Memory B cell (primary cell): ENCODE results near the gene GRM5.

ENCODE experiments used
- ATAC-seq: fragments of 150-1000 bp; cut with Tn5 transposase; 2 replicates; pipeline ENCODE4 v1.10.0; 2021; ENCODE audit warnings: low read depth, mild to moderate bottlenecking, moderate library complexity
- DNase-seq, 2 donors: peaks; one replicate each; pipeline ENCODE4 v3.0.0; 2022; ENCODE audit warnings: low spot score in 2 of 2
- H3K27ac Mint-ChIP-seq: one replicate; pipeline ENCODE4 v1.8.0; 2022; ENCODE audit warnings: mild to moderate bottlenecking, moderate library complexity, mixed read lengths
- H3K27me3 Mint-ChIP-seq: one replicate; pipeline ENCODE4 v1.8.0; 2022; ENCODE audit warnings: mixed read lengths
- H3K36me3 Mint-ChIP-seq: one replicate; pipeline ENCODE4 v1.8.0; 2022; ENCODE audit warnings: mild to moderate bottlenecking, mixed read lengths
- H3K4me1 Mint-ChIP-seq: one replicate; pipeline ENCODE4 v1.8.0; 2022; ENCODE audit warnings: mixed read lengths
- H3K4me3 Mint-ChIP-seq: one replicate; pipeline ENCODE4 v1.8.0; 2022; ENCODE audit warnings: mild to moderate bottlenecking, moderate library complexity, mixed read lengths
- H3K9me3 Mint-ChIP-seq: one replicate; pipeline ENCODE4 v1.8.0; 2022; ENCODE audit warnings: mixed read lengths

Gene GRM5

GRCh38 chr11:88619656-88620385, 446.0 kb downstream of the GRM5 start:
- DNase-seq (no peak), ATAC-seq (no peak)
- no peaks in the 10 kb centered on the region for H3K4me1 Mint-ChIP-seq
- no peaks in the 10 kb centered on the region for H3K36me3 Mint-ChIP-seq
- H3K27ac Mint-ChIP-seq = no peak overlapping the region
- H3K27me3 Mint-ChIP-seq = no peaks in the 10 kb centered on the region
- H3K9me3 Mint-ChIP-seq = no peaks in the 10 kb centered on the region
- H3K4me3 Mint-ChIP-seq = no peak overlapping the region

- Mint-ChIP-seq H3K9me3 (no peaks in the 10 kb centered on the region), H3K27me3 (no peaks in the 10 kb centered on the region), H3K36me3 (no peaks in the 10 kb centered on the region), H3K27ac (no peak overlapping the region), H3K4me3 (no peak overlapping the region), H3K4me1 (no peaks in the 10 kb centered on the region)
- no peak for DNase-seq
- ATAC-seq = no peak
Observed at GRCh38 chr11:88619071-88619425, 446.7 kb downstream of the GRM5 start.

- Mint-ChIP-seq H3K27me3 (no peaks in the 10 kb centered on the region), H3K9me3 (no peaks in the 10 kb centered on the region), H3K4me1 (no peaks in the 10 kb centered on the region), H3K4me3 (no peak overlapping the region), H3K36me3 (no peaks in the 10 kb centered on the region), H3K27ac (no peak overlapping the region)
- ATAC-seq = no peak
- no peak for DNase-seq
Observed at GRCh38 chr11:88618327-88619070, 447.3 kb downstream of the GRM5 start.

GRCh38 chr11:88617226-88617625, 448.6 kb downstream of the GRM5 start:
- no peak for ATAC-seq
- DNase-seq = no peak
- H3K9me3 Mint-ChIP-seq = no peaks in the 10 kb centered on the region
- H3K27me3 Mint-ChIP-seq = no peaks in the 10 kb centered on the region
- H3K4me3 Mint-ChIP-seq = no peak overlapping the region
- H3K27ac Mint-ChIP-seq = no peak overlapping the region
- H3K4me1 Mint-ChIP-seq = no peaks in the 10 kb centered on the region
- no peaks in the 10 kb centered on the region for H3K36me3 Mint-ChIP-seq

- no peak overlapping the region for H3K4me3 Mint-ChIP-seq
- H3K27ac Mint-ChIP-seq = no peak overlapping the region
- ATAC-seq (no peak), DNase-seq (no peak)
- no peaks in the 10 kb centered on the region for H3K36me3 Mint-ChIP-seq
- peaks cover 2% of the 10 kb centered on the region for H3K27me3 Mint-ChIP-seq
- H3K4me1 Mint-ChIP-seq = no peaks in the 10 kb centered on the region
- H3K9me3 Mint-ChIP-seq = peaks cover 6% of the 10 kb centered on the region
Observed at GRCh38 chr11:88604260-88604659, 461.5 kb downstream of the GRM5 start.

GRCh38 chr11:88603091-88603867, 462.5 kb downstream of the GRM5 start:
- H3K27ac Mint-ChIP-seq = no peak overlapping the region
- ATAC-seq (no peak), DNase-seq (no peak)
- no peak overlapping the region for H3K4me3 Mint-ChIP-seq
- no peaks in the 10 kb centered on the region for H3K4me1 Mint-ChIP-seq
- peaks cover 2% of the 10 kb centered on the region for H3K27me3 Mint-ChIP-seq
- H3K9me3 Mint-ChIP-seq = peaks cover 4% of the 10 kb centered on the region
- no peaks in the 10 kb centered on the region for H3K36me3 Mint-ChIP-seq

GRCh38 chr11:88597387-88597786, 468.4 kb downstream of the GRM5 start:
- Mint-ChIP-seq H3K27me3 (peaks cover 2% of the 10 kb centered on the region), H3K9me3 (peaks cover 2% of the 10 kb centered on the region), H3K27ac (no peak overlapping the region), H3K4me1 (no peaks in the 10 kb centered on the region), H3K4me3 (no peak overlapping the region), H3K36me3 (no peaks in the 10 kb centered on the region)
- ATAC-seq (no peak), DNase-seq (no peak)

- ATAC-seq (no peak), DNase-seq (no peak)
- Mint-ChIP-seq H3K4me1 (no peaks in the 10 kb centered on the region), H3K27ac (no peak overlapping the region), H3K4me3 (no peak overlapping the region), H3K36me3 (no peaks in the 10 kb centered on the region), H3K9me3 (peaks cover 2% of the 10 kb centered on the region), H3K27me3 (peaks cover 2% of the 10 kb centered on the region)
Observed at GRCh38 chr11:88596786-88597185, 469.0 kb downstream of the GRM5 start.

GRCh38 chr11:88594274-88594950, 471.4 kb downstream of the GRM5 start:
- H3K4me3 Mint-ChIP-seq = no peak overlapping the region

GRCh38 chr11:88590361-88590760, 475.4 kb downstream of the GRM5 start:
- DNase-seq = no peak
- no peaks in the 10 kb centered on the region for H3K36me3 Mint-ChIP-seq

More at GRCh38 chr11:88594274-88594950, 471.4 kb downstream of the GRM5 start:
- ATAC-seq (no peak), DNase-seq (no peak)
- Mint-ChIP-seq H3K27ac (no peak overlapping the region), H3K27me3 (no peaks in the 10 kb centered on the region), H3K4me1 (no peaks in the 10 kb centered on the region), H3K36me3 (no peaks in the 10 kb centered on the region), H3K9me3 (no peaks in the 10 kb centered on the region)

GRCh38 chr11:88583251-88583650, 482.5 kb downstream of the GRM5 start:
- DNase-seq (no peak), ATAC-seq (no peak)
- Mint-ChIP-seq H3K4me3 (no peak overlapping the region), H3K27ac (no peak overlapping the region), H3K4me1 (no peaks in the 10 kb centered on the region), H3K36me3 (no peaks in the 10 kb centered on the region), H3K27me3 (peaks cover 4% of the 10 kb centered on the region), H3K9me3 (no peaks in the 10 kb centered on the region)

More at GRCh38 chr11:88590361-88590760, 475.4 kb downstream of the GRM5 start:
- H3K27me3 Mint-ChIP-seq = peaks cover 2% of the 10 kb centered on the region
- ATAC-seq = no peak
- no peaks in the 10 kb centered on the region for H3K4me1 Mint-ChIP-seq
- H3K4me3 Mint-ChIP-seq = no peak overlapping the region
- H3K27ac Mint-ChIP-seq = no peak overlapping the region
- H3K9me3 Mint-ChIP-seq = no peaks in the 10 kb centered on the region

- no peak for ATAC-seq
- H3K36me3 Mint-ChIP-seq = no peaks in the 10 kb centered on the region
- peaks cover 2% of the 10 kb centered on the region for H3K27me3 Mint-ChIP-seq
- H3K9me3 Mint-ChIP-seq = no peaks in the 10 kb centered on the region
- DNase-seq = no peak
- H3K4me3 Mint-ChIP-seq = no peak overlapping the region
- H3K4me1 Mint-ChIP-seq = no peaks in the 10 kb centered on the region
- no peak overlapping the region for H3K27ac Mint-ChIP-seq
Observed at GRCh38 chr11:88579466-88579865, 486.3 kb downstream of the GRM5 start.

- Mint-ChIP-seq H3K36me3 (no peaks in the 10 kb centered on the region), H3K4me3 (no peak overlapping the region), H3K27ac (no peak overlapping the region), H3K4me1 (no peaks in the 10 kb centered on the region), H3K9me3 (no peaks in the 10 kb centered on the region), H3K27me3 (no peaks in the 10 kb centered on the region)
- ATAC-seq (no peak), DNase-seq (no peak)
Observed at GRCh38 chr11:88576741-88577140, 489.0 kb downstream of the GRM5 start.

- DNase-seq (no peak), ATAC-seq (no peak)
- Mint-ChIP-seq H3K4me3 (no peak overlapping the region), H3K27me3 (no peaks in the 10 kb centered on the region), H3K36me3 (no peaks in the 10 kb centered on the region), H3K27ac (no peak overlapping the region), H3K9me3 (no peaks in the 10 kb centered on the region), H3K4me1 (no peaks in the 10 kb centered on the region)
Observed at GRCh38 chr11:88575916-88576315, 489.9 kb downstream of the GRM5 start.
